Neural progenitor cell (in vitro differentiated cells): ENCODE data around the gene SIL1. TPM values are rescaled to one million over a fixed set of nuclear protein-coding genes. Genes with fewer than 3 reads are reported as not detected.
"Not testable (repeated sequence)": the region's sequence is repeated elsewhere in the genome, so short reads cannot be mapped to it uniquely, and the experiment has no call there.

ENCODE experiments used
- DNase-seq: peaks from one replicate; pipeline ENCODE4 v3.0.0-alpha.2; 2016; ENCODE audit warnings: low spot score
- H2AFZ ChIP-seq: fragments of 200-600 bp; sonication (generic); replicated peaks from 2 replicates; pipeline ENCODE4 v1.6.1; 2016; ENCODE audit warnings: antibody characterized with exemption
- H3F3A ChIP-seq: fragments of 200-600 bp; sonication (generic); 2 replicates; pipeline ENCODE4 v1.6.1; 2016; ENCODE audit warnings: antibody characterized with exemption, low read depth
- H3K27ac ChIP-seq: fragments of 200-600 bp; sonication (generic); 2 replicates; pipeline ENCODE4 v1.5.1; 2016; ENCODE audit warnings: mild to moderate bottlenecking
- H3K27me3 ChIP-seq: fragments of 200-600 bp; sonication (generic); 2 replicates; pipeline ENCODE4 v1.6.1; 2016; ENCODE audit warnings: mild to moderate bottlenecking, moderate library complexity
- H3K36me3 ChIP-seq: fragments of 200-600 bp; sonication (generic); 2 replicates; pipeline ENCODE4 v1.5.1; 2016
- H3K4me1 ChIP-seq: fragments of 200-600 bp; sonication (generic); 2 replicates; pipeline ENCODE4 v1.6.1; 2016; ENCODE audit warnings: mixed run types
- H3K4me2 ChIP-seq: fragments of 200-600 bp; sonication (generic); 2 replicates; pipeline ENCODE4 v1.6.1; 2016
- H3K4me3 ChIP-seq: fragments of 200-600 bp; sonication (generic); 2 replicates; pipeline ENCODE4 v1.5.1; 2016
- H3K79me2 ChIP-seq: fragments of 200-600 bp; sonication (generic); 2 replicates; pipeline ENCODE4 v1.6.1; 2016; ENCODE audit warnings: low read depth
- H3K9ac ChIP-seq: fragments of 200-600 bp; sonication (generic); 2 replicates; pipeline ENCODE4 v1.6.1; 2016
- H3K9me3 ChIP-seq: fragments of 200-600 bp; sonication (generic); 2 replicates; pipeline ENCODE4 v1.5.1; 2016; ENCODE audit warnings: low read depth
- H4K20me1 ChIP-seq: fragments of 200-600 bp; sonication (generic); 2 replicates; pipeline ENCODE4 v1.6.1; 2016; ENCODE audit warnings: low read depth
- H3K27ac Mint-ChIP-seq: 3 replicates; pipeline ENCODE4 v1.8.0; 2021; ENCODE audit warnings: mixed read lengths
- H3K27me3 Mint-ChIP-seq: 2 replicates; pipeline ENCODE4 v1.8.0; 2022; ENCODE audit warnings: low read depth, mild to moderate bottlenecking, inconsistent platforms, moderate library complexity, mixed read lengths; ENCODE audit not compliant: insufficient read depth
- H3K36me3 Mint-ChIP-seq: 3 replicates; pipeline ENCODE4 v1.8.0; 2021; ENCODE audit warnings: mixed read lengths
- H3K4me1 Mint-ChIP-seq: 3 replicates; pipeline ENCODE4 v1.8.0; 2021; ENCODE audit warnings: mixed read lengths
- H3K4me3 Mint-ChIP-seq: 3 replicates; pipeline ENCODE4 v1.8.0; 2021; ENCODE audit warnings: mild to moderate bottlenecking, moderate library complexity, mixed read lengths
- H3K9me3 Mint-ChIP-seq: 3 replicates; pipeline ENCODE4 v1.8.0; 2020; ENCODE audit warnings: mixed read lengths
- CTCF ChIP-seq: fragments of 200-600 bp; sonication (generic); IDR thresholded peaks from 2 replicates; pipeline ENCODE4 v1.5.1; 2017; ENCODE audit warnings: antibody characterized with exemption, mild to moderate bottlenecking
- EZH2 ChIP-seq: fragments of 200-600 bp; sonication (generic); IDR thresholded peaks from 2 replicates; pipeline ENCODE4 v1.6.1; 2017; ENCODE audit warnings: antibody characterized with exemption, mild to moderate bottlenecking, moderate library complexity
- EZH2phosphoT487 ChIP-seq: fragments of 200-600 bp; sonication (generic); IDR thresholded peaks from 2 replicates; pipeline ENCODE4 v1.6.1; 2017; ENCODE audit warnings: antibody characterized with exemption
- total RNA-seq: library from RNA; depleted of rRNA; stranded (reverse); fragments of >200 nt; gene quantifications from 2 replicates; pipeline ENCODE4 v1.2.3, GENCODE V29; 2015; ENCODE audit warnings: low replicate concordance

Gene SIL1
- total RNA-seq, 1 donor from 2014 or later, result 5.5 TPM

GRCh38 chr5:139180850-139181249, 17.3 kb downstream of the SIL1 start:
- Mint-ChIP-seq H3K4me1 (peaks cover 62% of the 10 kb centered on the region), H3K4me3 (no peak overlapping the region), H3K9me3 (peaks cover 6% of the 10 kb centered on the region), H3K27me3 (peaks cover 2% of the 10 kb centered on the region), H3K27ac (peak overlapping the region; percentile 69), H3K36me3 (no peaks in the 10 kb centered on the region)
- Histone ChIP-seq H3K27me3 (no peaks in the 10 kb centered on the region), H3K9ac (no peak overlapping the region), H3K9me3 (no peaks in the 10 kb centered on the region), H3K4me3 (no peak overlapping the region), H3F3A (peaks cover 12% of the 10 kb centered on the region), H3K36me3 (no peaks in the 10 kb centered on the region), H4K20me1 (no peaks in the 10 kb centered on the region), H3K4me1 (peaks cover 30% of the 10 kb centered on the region), H3K4me2 (no peak overlapping the region), H3K27ac (no peak overlapping the region), H3K79me2 (no peaks in the 10 kb centered on the region), H2AFZ (no peak overlapping the region)
- TF ChIP-seq EZH2 (no peak), EZH2phosphoT487 (no peak), CTCF (no peak)
- no peak for DNase-seq

- not testable (repeated sequence) for H3K27ac ChIP-seq, H3K27me3 Mint-ChIP-seq, H3K36me3 ChIP-seq, H3K4me3 ChIP-seq, H4K20me1 ChIP-seq, H3K79me2 ChIP-seq, H3K9ac ChIP-seq, H2AFZ ChIP-seq, H3K36me3 Mint-ChIP-seq, H3K27me3 ChIP-seq, H3K4me3 Mint-ChIP-seq, H3K9me3 ChIP-seq, DNase-seq
- H3K4me1 ChIP-seq, result peaks cover 30% of the 10 kb centered on the region
- H3K9me3 Mint-ChIP-seq, result peaks cover 11% of the 10 kb centered on the region
- peaks cover 62% of the 10 kb centered on the region for H3K4me1 Mint-ChIP-seq
- H3K27ac Mint-ChIP-seq, result peak overlapping the region; percentile 98
- peaks cover 12% of the 10 kb centered on the region for H3F3A ChIP-seq
- H3K4me2 ChIP-seq, result peak overlapping the region; percentile 54
Observed at GRCh38 chr5:139179778-139180513, 18.2 kb downstream of the SIL1 start.

GRCh38 chr5:139178935-139179334, 19.2 kb downstream of the SIL1 start:
- H3F3A ChIP-seq, result peaks cover 12% of the 10 kb centered on the region
- H3K9ac ChIP-seq, result no peak overlapping the region
- peak; percentile 49 for DNase-seq
- peaks cover 3% of the 10 kb centered on the region for H3K36me3 Mint-ChIP-seq
- no peaks in the 10 kb centered on the region for H3K36me3 ChIP-seq
- H3K4me1 ChIP-seq, result peaks cover 30% of the 10 kb centered on the region
- no peaks in the 10 kb centered on the region for H4K20me1 ChIP-seq
- peak overlapping the region; percentile 98 for H3K27ac Mint-ChIP-seq
- no peak for TF ChIP-seq EZH2phosphoT487
- no peak for TF ChIP-seq EZH2
- no peak for TF ChIP-seq CTCF
- H2AFZ ChIP-seq, result peak overlapping the region; percentile 58
- H3K4me3 ChIP-seq, result peak overlapping the region; percentile 8
- H3K4me2 ChIP-seq, result peak overlapping the region; percentile 54
- H3K27me3 Mint-ChIP-seq, result peaks cover 5% of the 10 kb centered on the region
- no peaks in the 10 kb centered on the region for H3K27me3 ChIP-seq
- peak overlapping the region; percentile 20 for H3K4me3 Mint-ChIP-seq
- no peaks in the 10 kb centered on the region for H3K9me3 ChIP-seq
- H3K79me2 ChIP-seq, result no peaks in the 10 kb centered on the region
- H3K27ac ChIP-seq, result peak overlapping the region; percentile 61
- peaks cover 15% of the 10 kb centered on the region for H3K9me3 Mint-ChIP-seq
- peaks cover 60% of the 10 kb centered on the region for H3K4me1 Mint-ChIP-seq

GRCh38 chr5:139178589-139178917, 19.6 kb downstream of the SIL1 start:
- H3K9ac ChIP-seq, result no peak overlapping the region
- no peaks in the 10 kb centered on the region for H3K9me3 ChIP-seq
- H3K36me3 Mint-ChIP-seq, result peaks cover 3% of the 10 kb centered on the region
- peak overlapping the region; percentile 42 for H3K4me3 Mint-ChIP-seq
- H3K9me3 Mint-ChIP-seq, result peaks cover 17% of the 10 kb centered on the region
- H4K20me1 ChIP-seq, result no peaks in the 10 kb centered on the region
- no peaks in the 10 kb centered on the region for H3K36me3 ChIP-seq
- TF ChIP-seq EZH2 (no peak), EZH2phosphoT487 (no peak), CTCF (no peak)
- H3K4me1 Mint-ChIP-seq, result peaks cover 56% of the 10 kb centered on the region
- H3K27ac ChIP-seq, result peak overlapping the region; percentile 61
- no peak overlapping the region for H2AFZ ChIP-seq
- DNase-seq, result no peak
- peak overlapping the region; percentile 98 for H3K27ac Mint-ChIP-seq
- H3K79me2 ChIP-seq, result no peaks in the 10 kb centered on the region
- H3K27me3 Mint-ChIP-seq, result peaks cover 5% of the 10 kb centered on the region
- H3F3A ChIP-seq, result peaks cover 12% of the 10 kb centered on the region
- H3K4me3 ChIP-seq, result peak overlapping the region; percentile 8
- peak overlapping the region; percentile 54 for H3K4me2 ChIP-seq
- H3K27me3 ChIP-seq, result no peaks in the 10 kb centered on the region
- peaks cover 30% of the 10 kb centered on the region for H3K4me1 ChIP-seq
